WTC11 (cell line): ENCODE data around the gene SSU72. TPM values are rescaled to one million over a fixed set of nuclear protein-coding genes. Genes with fewer than 3 reads are reported as not detected.

Source experiments
- ATF3 ChIP-seq: sonication (generic); formaldehyde crosslinking; conservative IDR thresholded peaks from 2 replicates; pipeline ENCODE4 v1.8.1; 2022; ENCODE audit warnings: mild to moderate bottlenecking, missing genetic modification reagents
- CREM ChIP-seq: sonication (generic); formaldehyde crosslinking; IDR thresholded peaks from 2 replicates; pipeline ENCODE4 v1.8.1; 2022; ENCODE audit warnings: mild to moderate bottlenecking, missing genetic modification reagents, moderate library complexity
- E2F4 ChIP-seq: sonication (generic); formaldehyde crosslinking; IDR thresholded peaks from 2 replicates; pipeline ENCODE4 v1.8.1; 2022; ENCODE audit warnings: low read depth, mild to moderate bottlenecking, moderate library complexity, missing genetic modification reagents, borderline replicate concordance
- EMX1 ChIP-seq: fragments of 250-450 bp; sonication (Bioruptor Pico); IDR thresholded peaks from 2 replicates; pipeline ENCODE4 v1.8.0; 2021; ENCODE audit warnings: mild to moderate bottlenecking
- ERG ChIP-seq: fragments of 250-450 bp; sonication (Bioruptor Pico); IDR thresholded peaks from 2 replicates; pipeline ENCODE4 v1.8.0; 2021; ENCODE audit warnings: mild to moderate bottlenecking
- ESRRA ChIP-seq: sonication (generic); formaldehyde crosslinking; IDR thresholded peaks from 2 replicates; pipeline ENCODE4 v1.8.1; 2022; ENCODE audit warnings: mild to moderate bottlenecking, missing genetic modification reagents, borderline replicate concordance
- FOXK1 ChIP-seq: sonication (generic); formaldehyde crosslinking; IDR thresholded peaks from 2 replicates; pipeline ENCODE4 v1.8.0; 2022; ENCODE audit warnings: mild to moderate bottlenecking, moderate library complexity, missing genetic modification reagents
- GABPB1 ChIP-seq: sonication (generic); formaldehyde crosslinking; IDR thresholded peaks from 2 replicates; pipeline ENCODE4 v1.8.1; 2023; ENCODE audit warnings: mild to moderate bottlenecking, missing genetic modification reagents
- GTF2I ChIP-seq: fragments of 250-450 bp; sonication (Bioruptor Pico); conservative IDR thresholded peaks from 2 replicates; pipeline ENCODE4 v1.4.0; 2021; ENCODE audit warnings: mild to moderate bottlenecking
- IRF1 ChIP-seq: sonication (generic); formaldehyde crosslinking; IDR thresholded peaks from 2 replicates; pipeline ENCODE4 v1.8.0; 2023; ENCODE audit warnings: missing genetic modification reagents
- IRF2 ChIP-seq: sonication (generic); formaldehyde crosslinking; IDR thresholded peaks from 2 replicates; pipeline ENCODE4 v1.8.0; 2022; ENCODE audit warnings: low read depth, missing genetic modification reagents, borderline replicate concordance
- KAT7 ChIP-seq: sonication (generic); formaldehyde crosslinking; IDR thresholded peaks from 2 replicates; pipeline ENCODE4 v1.8.1; 2023; ENCODE audit warnings: missing genetic modification reagents, mild to moderate bottlenecking, borderline replicate concordance
- MAX ChIP-seq: sonication (generic); formaldehyde crosslinking; IDR thresholded peaks from 2 replicates; pipeline ENCODE4 v1.8.0; 2022; ENCODE audit warnings: mild to moderate bottlenecking, missing genetic modification reagents
- NFE2L1 ChIP-seq: sonication (generic); formaldehyde crosslinking; IDR thresholded peaks from 2 replicates; pipeline ENCODE4 v1.8.1; 2023; ENCODE audit warnings: missing genetic modification reagents
- NR2C2 ChIP-seq: sonication (generic); formaldehyde crosslinking; IDR thresholded peaks from 2 replicates; pipeline ENCODE4 v1.8.0; 2022; ENCODE audit warnings: mild to moderate bottlenecking, missing genetic modification reagents
- OVOL2 ChIP-seq: fragments of 250-450 bp; sonication (Bioruptor Pico); IDR thresholded peaks from 2 replicates; pipeline ENCODE4 v1.9.0; 2021; ENCODE audit warnings: mild to moderate bottlenecking, borderline replicate concordance
- PREB ChIP-seq: sonication (generic); formaldehyde crosslinking; IDR thresholded peaks from 2 replicates; pipeline ENCODE4 v1.8.1; 2022; ENCODE audit warnings: mild to moderate bottlenecking, missing genetic modification reagents, moderate library complexity, borderline replicate concordance
- RELA ChIP-seq: sonication (generic); formaldehyde crosslinking; IDR thresholded peaks from 2 replicates; pipeline ENCODE4 v1.8.1; 2022; ENCODE audit warnings: missing genetic modification reagents, mild to moderate bottlenecking, borderline replicate concordance
- SMAD3 ChIP-seq: sonication (generic); formaldehyde crosslinking; IDR thresholded peaks from 2 replicates; pipeline ENCODE4 v1.8.0; 2022; ENCODE audit warnings: missing genetic modification reagents, mild to moderate bottlenecking, borderline replicate concordance
- SOX15 ChIP-seq: fragments of 250-450 bp; sonication (Bioruptor Pico); IDR thresholded peaks from 2 replicates; pipeline ENCODE4 v1.9.0; 2021; ENCODE audit warnings: mild to moderate bottlenecking
- SP1 ChIP-seq: sonication (generic); formaldehyde crosslinking; conservative IDR thresholded peaks from 2 replicates; pipeline ENCODE4 v1.8.1; 2022; ENCODE audit warnings: missing genetic modification reagents
- TCF7 ChIP-seq: sonication (generic); formaldehyde crosslinking; IDR thresholded peaks from 2 replicates; pipeline ENCODE4 v1.8.0; 2022; ENCODE audit warnings: mild to moderate bottlenecking, low read depth, missing genetic modification reagents, moderate library complexity
- TEAD4 ChIP-seq: sonication (generic); formaldehyde crosslinking; IDR thresholded peaks from 2 replicates; pipeline ENCODE4 v1.8.0; 2022; ENCODE audit warnings: mild to moderate bottlenecking, missing genetic modification reagents
- TP53 ChIP-seq: sonication (generic); formaldehyde crosslinking; IDR thresholded peaks from 2 replicates; pipeline ENCODE4 v1.8.1; 2023; ENCODE audit warnings: mild to moderate bottlenecking, missing genetic modification reagents
- USF1 ChIP-seq: sonication (generic); formaldehyde crosslinking; IDR thresholded peaks from 2 replicates; pipeline ENCODE4 v1.8.0; 2022; ENCODE audit warnings: mild to moderate bottlenecking, missing genetic modification reagents
- ZMAT4 ChIP-seq: fragments of 250-450 bp; sonication (Bioruptor Pico); IDR thresholded peaks from 2 replicates; pipeline ENCODE4 v1.9.0; 2021; ENCODE audit warnings: mild to moderate bottlenecking
- ZNF219 ChIP-seq: sonication (generic); formaldehyde crosslinking; IDR thresholded peaks from 2 replicates; pipeline ENCODE4 v1.8.0; 2023; ENCODE audit warnings: missing genetic modification reagents, mild to moderate bottlenecking, borderline replicate concordance
- ZNF425 ChIP-seq: fragments of 250-450 bp; sonication (Bioruptor Pico); conservative IDR thresholded peaks from 2 replicates; pipeline ENCODE4 v1.9.0; 2021; ENCODE audit warnings: mild to moderate bottlenecking
- ZNF671 ChIP-seq: fragments of 250-450 bp; sonication (Bioruptor Pico); IDR thresholded peaks from 2 replicates; pipeline ENCODE4 v1.8.0; 2021; ENCODE audit warnings: mild to moderate bottlenecking
- total RNA-seq: library from RNA; stranded (reverse); gene quantifications from 3 replicates; pipeline ENCODE4 v1.2.3, GENCODE V29; 2021

Gene SSU72
- total RNA-seq, 1 experiment from 2014 or later: 158 TPM

- TF ChIP-seq ATF3 (no peak), GTF2I (CRISPR knock-in tag) (no peak), MAX (peak; percentile 72; the same call in 1 of the 2 replicates), ERG (CRISPR knock-in tag) (no peak), E2F4 (CRISPR knock-in tag) (no peak), OVOL2 (CRISPR knock-in tag) (no peak), ZNF219 (CRISPR knock-in tag) (no peak), EMX1 (CRISPR knock-in tag) (no peak), RELA (CRISPR knock-in tag) (peak; percentile 95), SMAD3 (CRISPR knock-in tag) (no peak), FOXK1 (peak; percentile 43; the same call in 1 of the 2 replicates), NR2C2 (0 out of 2 replicates have a peak, but pooled peaks have one; percentile 30), PREB (CRISPR knock-in tag) (no peak), KAT7 (peak; percentile 82; the same call in 1 of the 2 replicates), IRF1 (no peak), ZNF425 (CRISPR knock-in tag) (no peak), TP53 (CRISPR knock-in tag) (no peak), TEAD4 (no peak), GABPB1 (CRISPR knock-in tag) (peak; percentile 85), USF1 (CRISPR knock-in tag) (peak; percentile 36), IRF2 (CRISPR knock-in tag) (no peak), SOX15 (CRISPR knock-in tag) (no peak), SP1 (peak; percentile 95), ZNF671 (CRISPR knock-in tag) (no peak), TCF7 (CRISPR knock-in tag) (0 out of 2 replicates have a peak, but pooled peaks have one; percentile 14), CREM (CRISPR knock-in tag) (peak; percentile 97), ESRRA (CRISPR knock-in tag) (peak; percentile 64; the same call in 1 of the 2 replicates), NFE2L1 (CRISPR knock-in tag) (no peak), ZMAT4 (no peak)
Measured at GRCh38 chr1:1615256-1616044, 40.8 kb upstream of the SSU72 start, which contains the start of gene MIB2 (continued).
